CD14-positive monocyte (primary cell): ENCODE data around the gene SPEF2. TPM values are rescaled to one million over a fixed set of nuclear protein-coding genes. Genes with fewer than 3 reads are reported as not detected.

Experiments
- DNase-seq, 3 donors: peaks; one replicate each; pipeline ENCODE4 v3.0.0-alpha.2; 2011 to 2022
- H2AFZ ChIP-seq: 2 replicates; pipeline ENCODE4 v1.6.0; 2012; ENCODE audit warnings: mild to moderate bottlenecking, low read depth, low read length, inconsistent platforms; ENCODE audit not compliant: insufficient read depth, poor library complexity, severe bottlenecking
- H3K27ac ChIP-seq, 2 donors: 1 replicate in 1 of 2; 2 replicates in 1 of 2; pipeline ENCODE4 v1.5.1; 2012 to 2013; ENCODE audit warnings: low read length in 2 of 2, control low read depth in 1 of 2, inconsistent platforms in 1 of 2, low read depth in 1 of 2, mild to moderate bottlenecking in 1 of 2
- H3K27me3 ChIP-seq, 2 donors: one replicate each; pipeline versions ENCODE4 v1.6.0 to v1.6.1; 2011 to 2013; ENCODE audit warnings: low read length in 2 of 2; ENCODE audit not compliant: control insufficient read depth in 2 of 2, insufficient read depth in 2 of 2
- H3K36me3 ChIP-seq, 2 donors: replicated peaks in 1 of 2; 1 replicate in 1 of 2; 2 replicates in 1 of 2; pipeline versions ENCODE4 v1.5.1 to v1.6.1; 2012 to 2013; ENCODE audit warnings: low read length in 2 of 2, control low read depth in 1 of 2, inconsistent platforms in 1 of 2, mild to moderate bottlenecking in 1 of 2; ENCODE audit not compliant: insufficient read depth in 2 of 2, control insufficient read depth in 1 of 2
- H3K4me1 ChIP-seq, 2 donors: 1 replicate in 1 of 2; 2 replicates in 1 of 2; pipeline versions ENCODE4 v1.5.1 to v1.6.1; 2012 to 2013; ENCODE audit warnings: low read length in 2 of 2, control low read depth in 1 of 2, inconsistent platforms in 1 of 2, mild to moderate bottlenecking in 1 of 2, moderate library complexity in 1 of 2; ENCODE audit not compliant: insufficient read depth in 2 of 2, control insufficient read depth in 1 of 2
- H3K4me2 ChIP-seq: replicated peaks from 2 replicates; pipeline ENCODE3; 2012; ENCODE audit warnings: low read length, moderate library complexity, mild to moderate bottlenecking; ENCODE audit not compliant: poor library complexity, severe bottlenecking; ENCODE audit errors: extremely low read depth
- H3K4me3 ChIP-seq, 3 experiments: fragments of 200-600 bp in 1 of 3; sonication (generic) in 1 of 3; replicated peaks in 1 of 3; 1 replicate in 2 of 3; 2 replicates in 1 of 3; pipeline ENCODE4 v1.5.1; 2011 to 2013; ENCODE audit warnings: low read length in 3 of 3, mild to moderate bottlenecking in 3 of 3, control low read depth in 2 of 3, low read depth in 2 of 3, inconsistent platforms in 1 of 3, moderate library complexity in 1 of 3
- H3K79me2 ChIP-seq: 2 replicates; pipeline ENCODE4 v1.6.0; 2012; ENCODE audit warnings: mild to moderate bottlenecking, control low read depth, inconsistent platforms, low read length, moderate library complexity; ENCODE audit not compliant: insufficient read depth
- H3K9ac ChIP-seq: 2 replicates; pipeline ENCODE4 v1.6.0; 2017; ENCODE audit warnings: low read length, mild to moderate bottlenecking; ENCODE audit not compliant: insufficient read depth, poor library complexity, severe bottlenecking
- H3K9me3 ChIP-seq, 2 donors: replicated peaks in 1 of 2; 1 replicate in 1 of 2; 2 replicates in 1 of 2; pipeline versions ENCODE4 v1.5.1 to v1.6.1; 2012 to 2013; ENCODE audit warnings: low read length in 2 of 2, control low read depth in 1 of 2; ENCODE audit not compliant: control insufficient read depth in 1 of 2, insufficient read depth in 1 of 2
- H4K20me1 ChIP-seq: 2 replicates; pipeline ENCODE4 v1.6.0; 2012; ENCODE audit warnings: mild to moderate bottlenecking, low read length, control low read depth, moderate library complexity; ENCODE audit not compliant: insufficient read depth
- H3K27ac Mint-ChIP-seq, 7 donors: one replicate each; pipeline ENCODE4 v1.8.0; 2020; ENCODE audit warnings: mild to moderate bottlenecking in 7 of 7, mixed read lengths in 7 of 7, moderate library complexity in 6 of 7, inconsistent platforms in 2 of 7
- H3K27me3 Mint-ChIP-seq, 3 donors: one replicate each; pipeline ENCODE4 v1.8.0; 2021 to 2022; ENCODE audit warnings: low read depth in 3 of 3, mild to moderate bottlenecking in 3 of 3, mixed read lengths in 3 of 3, moderate library complexity in 3 of 3, inconsistent platforms in 1 of 3
- H3K36me3 Mint-ChIP-seq, 2 donors: one replicate each; pipeline ENCODE4 v1.8.0; 2020; ENCODE audit warnings: mixed read lengths in 2 of 2, inconsistent platforms in 1 of 2, mild to moderate bottlenecking in 1 of 2
- H3K4me1 Mint-ChIP-seq: one replicate; pipeline ENCODE4 v1.8.0; 2020; ENCODE audit warnings: mild to moderate bottlenecking, mixed read lengths
- H3K4me3 Mint-ChIP-seq, 2 donors: one replicate each; pipeline ENCODE4 v1.8.0; 2020; ENCODE audit warnings: mild to moderate bottlenecking in 2 of 2, mixed read lengths in 2 of 2, moderate library complexity in 1 of 2
- H3K9me3 Mint-ChIP-seq, 7 donors: one replicate each; pipeline ENCODE4 v1.8.0; 2020 to 2022; ENCODE audit warnings: mixed read lengths in 7 of 7, mild to moderate bottlenecking in 6 of 7, moderate library complexity in 6 of 7, inconsistent platforms in 2 of 7
- CTCF ChIP-seq: fragments of 200-600 bp; IDR thresholded peaks from one replicate; pipeline ENCODE4 v1.8.0; 2022; ENCODE audit warnings: antibody characterized with exemption, mild to moderate bottlenecking
- WGBS: methylation state at CpG from one replicate; pipeline ENCODE4 v1.1.5; 2013; ENCODE audit warnings: missing lambda C conversion rate; ENCODE audit not compliant: insufficient coverage; 5-methylcytosine and 5-hydroxymethylcytosine counted together
- intact Hi-C, 2 donors: fragments of 100-400 bp; cut with micrococcal nuclease; formaldehyde crosslinking; loops; one replicate each; pipeline versions ENCODE4 v1.15.0 to v1.15.1; 2023
- polyA plus RNA-seq, 3 donors: library from polyadenylated mRNA; depleted of rRNA in 1 of 3; unstranded in 2 of 3; stranded (reverse) in 1 of 3; fragments of 300-500 nt in 2 of 3; fragments of >200 nt in 1 of 3; fragmentation: Illumina TruSeq in 2 of 3; gene quantifications; 1 replicate in 2 of 3; 2 replicates in 1 of 3; pipeline ENCODE4 v1.2.3, GENCODE V29; 2012 to 2021
- small RNA-seq: library from RNA; depleted of rRNA; stranded (forward); fragments of <200 nt; gene quantifications from one replicate; pipeline ENCODE3, GENCODE V24; 2012; ENCODE audit warnings: low read depth; ENCODE audit not compliant: insufficient read length

The SPEF2 gene
- polyA plus RNA-seq, 3 donors = 0.46 to 0.96 (median 0.48) TPM

DNA sequence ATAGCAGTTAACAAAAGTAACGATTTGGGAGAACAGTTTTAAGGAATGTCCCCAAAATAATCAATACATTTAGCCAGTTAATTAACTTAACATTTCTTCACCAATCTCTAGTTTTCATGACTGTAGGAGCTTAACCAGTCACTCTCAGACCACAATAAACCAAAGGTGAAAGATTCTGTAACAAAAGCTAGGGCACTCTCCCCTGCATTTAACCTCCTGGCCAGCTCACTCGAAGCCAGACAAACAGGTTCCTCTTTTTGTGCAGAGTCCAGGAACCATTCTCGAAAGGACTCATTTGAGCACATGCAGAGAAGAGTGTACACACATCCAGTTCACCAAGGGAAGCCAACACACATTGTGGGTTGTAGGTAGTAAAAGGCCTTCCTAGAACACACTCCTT lies 245.5 kb downstream of the SPEF2 start:
- no peaks in the 10 kb centered on the region for H3K36me3 Mint-ChIP-seq
- no peaks in the 10 kb centered on the region for H4K20me1 ChIP-seq
- H2AFZ ChIP-seq = peak overlapping the region; percentile 7
- H3K27ac ChIP-seq = no peak overlapping the region
- H3K79me2 ChIP-seq = no peaks in the 10 kb centered on the region
- H3K27me3 ChIP-seq = no peaks in the 10 kb centered on the region
- H3K4me3 ChIP-seq = no peak overlapping the region
- H3K27ac Mint-ChIP-seq = peak overlapping the region in 1 of 7 donors; percentile 28
- peaks cover 0 to 2% (median 0%) of the 10 kb centered on the region in 7 donors for H3K9me3 Mint-ChIP-seq
- no peak for TF ChIP-seq CTCF
- H3K4me1 ChIP-seq = no peaks in the 10 kb centered on the region
- H3K4me3 Mint-ChIP-seq = no peak overlapping the region
- no peak overlapping the region for H3K9ac ChIP-seq
- peaks cover 2% of the 10 kb centered on the region for H3K4me1 Mint-ChIP-seq
- intact Hi-C loops = no loop called here
- H3K27me3 Mint-ChIP-seq = peaks cover 0 to 2% (median 0%) of the 10 kb centered on the region in 3 donors
- no peak overlapping the region for H3K4me2 ChIP-seq
- peak in 1 of 3 donors; percentile 23 for DNase-seq
- no CpG with 5 or more reads among the region's 3 CpGs for WGBS
- H3K9me3 ChIP-seq = no peaks in the 10 kb centered on the region
- H3K36me3 ChIP-seq = no peaks in the 10 kb centered on the region

Small RNAs within 50 kb of the gene (small RNA-seq; reads per million reads assigned to genes)
- not detected for gene RNU7-130P

Other genes starting within 250 kb of the SPEF2 start
- gene IL7R, start 239.0 kb downstream of the SPEF2 start, polyA plus RNA-seq = 1 to 10 TPM in 2 of 3 donors, under 1 TPM in 1; 0.12 to 1.9 (median 1.1) TPM